ENCODE results near the gene CMSS1. TPM values are rescaled to one million over a fixed set of nuclear protein-coding genes. Genes with fewer than 3 reads are reported as not detected.

CMSS1 gene
- total and polyA plus RNA-seq, 2 of the 13 experiments (the other 11 are each of a cell fraction or from before 2014, with no cell fraction given) = 6.4 to 48.7 TPM

GRCh38 chr3:100063929-100064461, 246.3 kb downstream of the CMSS1 start (continued):
- TF ChIP-seq, protein P1, sequence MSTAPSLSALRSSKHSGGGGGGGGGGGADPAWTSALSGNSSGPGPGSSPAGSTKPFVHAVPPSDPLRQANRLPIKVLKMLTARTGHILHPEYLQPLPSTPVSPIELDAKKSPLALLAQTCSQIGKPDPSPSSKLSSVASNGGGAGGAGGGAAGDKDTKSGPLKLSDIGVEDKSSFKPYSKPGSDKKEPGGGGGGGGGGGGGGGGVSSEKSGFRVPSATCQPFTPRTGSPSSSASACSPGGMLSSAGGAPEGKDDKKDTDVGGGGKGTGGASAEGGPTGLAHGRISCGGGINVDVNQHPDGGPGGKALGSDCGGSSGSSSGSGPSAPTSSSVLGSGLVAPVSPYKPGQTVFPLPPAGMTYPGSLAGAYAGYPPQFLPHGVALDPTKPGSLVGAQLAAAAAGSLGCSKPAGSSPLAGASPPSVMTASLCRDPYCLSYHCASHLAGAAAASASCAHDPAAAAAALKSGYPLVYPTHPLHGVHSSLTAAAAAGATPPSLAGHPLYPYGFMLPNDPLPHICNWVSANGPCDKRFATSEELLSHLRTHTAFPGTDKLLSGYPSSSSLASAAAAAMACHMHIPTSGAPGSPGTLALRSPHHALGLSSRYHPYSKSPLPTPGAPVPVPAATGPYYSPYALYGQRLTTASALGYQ (CRISPR knock-in tag; IDR thresholded peaks at IDR 0.05) = 0 out of 2 replicates have a peak, but pooled peaks have one; percentile 29
- TF ChIP-seq ZMAT3 (CRISPR knock-in tag; conservative IDR thresholded peaks at IDR 0.05) = no peak
- no peak for TF ChIP-seq HNF4G (IDR thresholded peaks at IDR 0.05; ENCODE audit: borderline replicate concordance, low read depth, low read length)
- no peak for TF ChIP-seq HNF4G (CRISPR knock-in tag; IDR thresholded peaks at IDR 0.05; ENCODE audit: borderline replicate concordance, low read depth)
- TF ChIP-seq MYC (CRISPR knock-in tag; IDR thresholded peaks at IDR 0.05; ENCODE audit: borderline replicate concordance) = no peak
- no peak for TF ChIP-seq CERS6 (CRISPR knock-in tag; IDR thresholded peaks at IDR 0.05)
- no peak for TF ChIP-seq SETDB1 (CRISPR knock-in tag; IDR thresholded peaks at IDR 0.05; ENCODE audit: borderline replicate concordance)
- TF ChIP-seq NCOA5 (CRISPR knock-in tag; IDR thresholded peaks at IDR 0.05) = no peak
- TF ChIP-seq, protein P2, sequence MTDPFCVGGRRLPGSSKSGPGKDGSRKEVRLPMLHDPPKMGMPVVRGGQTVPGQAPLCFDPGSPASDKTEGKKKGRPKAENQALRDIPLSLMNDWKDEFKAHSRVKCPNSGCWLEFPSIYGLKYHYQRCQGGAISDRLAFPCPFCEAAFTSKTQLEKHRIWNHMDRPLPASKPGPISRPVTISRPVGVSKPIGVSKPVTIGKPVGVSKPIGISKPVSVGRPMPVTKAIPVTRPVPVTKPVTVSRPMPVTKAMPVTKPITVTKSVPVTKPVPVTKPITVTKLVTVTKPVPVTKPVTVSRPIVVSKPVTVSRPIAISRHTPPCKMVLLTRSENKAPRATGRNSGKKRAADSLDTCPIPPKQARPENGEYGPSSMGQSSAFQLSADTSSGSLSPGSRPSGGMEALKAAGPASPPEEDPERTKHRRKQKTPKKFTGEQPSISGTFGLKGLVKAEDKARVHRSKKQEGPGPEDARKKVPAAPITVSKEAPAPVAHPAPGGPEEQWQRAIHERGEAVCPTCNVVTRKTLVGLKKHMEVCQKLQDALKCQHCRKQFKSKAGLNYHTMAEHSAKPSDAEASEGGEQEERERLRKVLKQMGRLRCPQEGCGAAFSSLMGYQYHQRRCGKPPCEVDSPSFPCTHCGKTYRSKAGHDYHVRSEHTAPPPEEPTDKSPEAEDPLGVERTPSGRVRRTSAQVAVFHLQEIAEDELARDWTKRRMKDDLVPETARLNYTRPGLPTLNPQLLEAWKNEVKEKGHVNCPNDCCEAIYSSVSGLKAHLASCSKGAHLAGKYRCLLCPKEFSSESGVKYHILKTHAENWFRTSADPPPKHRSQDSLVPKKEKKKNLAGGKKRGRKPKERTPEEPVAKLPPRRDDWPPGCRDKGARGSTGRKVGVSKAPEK (CRISPR knock-in tag; IDR thresholded peaks at IDR 0.05; ENCODE audit: borderline replicate concordance) = no peak
- TF ChIP-seq, protein P3, sequence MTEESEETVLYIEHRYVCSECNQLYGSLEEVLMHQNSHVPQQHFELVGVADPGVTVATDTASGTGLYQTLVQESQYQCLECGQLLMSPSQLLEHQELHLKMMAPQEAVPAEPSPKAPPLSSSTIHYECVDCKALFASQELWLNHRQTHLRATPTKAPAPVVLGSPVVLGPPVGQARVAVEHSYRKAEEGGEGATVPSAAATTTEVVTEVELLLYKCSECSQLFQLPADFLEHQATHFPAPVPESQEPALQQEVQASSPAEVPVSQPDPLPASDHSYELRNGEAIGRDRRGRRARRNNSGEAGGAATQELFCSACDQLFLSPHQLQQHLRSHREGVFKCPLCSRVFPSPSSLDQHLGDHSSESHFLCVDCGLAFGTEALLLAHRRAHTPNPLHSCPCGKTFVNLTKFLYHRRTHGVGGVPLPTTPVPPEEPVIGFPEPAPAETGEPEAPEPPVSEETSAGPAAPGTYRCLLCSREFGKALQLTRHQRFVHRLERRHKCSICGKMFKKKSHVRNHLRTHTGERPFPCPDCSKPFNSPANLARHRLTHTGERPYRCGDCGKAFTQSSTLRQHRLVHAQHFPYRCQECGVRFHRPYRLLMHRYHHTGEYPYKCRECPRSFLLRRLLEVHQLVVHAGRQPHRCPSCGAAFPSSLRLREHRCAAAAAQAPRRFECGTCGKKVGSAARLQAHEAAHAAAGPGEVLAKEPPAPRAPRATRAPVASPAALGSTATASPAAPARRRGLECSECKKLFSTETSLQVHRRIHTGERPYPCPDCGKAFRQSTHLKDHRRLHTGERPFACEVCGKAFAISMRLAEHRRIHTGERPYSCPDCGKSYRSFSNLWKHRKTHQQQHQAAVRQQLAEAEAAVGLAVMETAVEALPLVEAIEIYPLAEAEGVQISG (CRISPR knock-in tag; IDR thresholded peaks at IDR 0.05) = no peak
- no peak for TF ChIP-seq ZNF839 (CRISPR knock-in tag; IDR thresholded peaks at IDR 0.05; ENCODE audit: borderline replicate concordance)
- no peak for TF ChIP-seq E2F5 (CRISPR knock-in tag; conservative IDR thresholded peaks at IDR 0.05)
- TF ChIP-seq ZNF280D (CRISPR knock-in tag; IDR thresholded peaks at IDR 0.05) = peak; percentile 76; the same call in 1 of the 2 replicates

Data from HepG2 (cell line).